Measurements from ENCODE around the gene GSK3A. TPM values are rescaled to one million over a fixed set of nuclear protein-coding genes. Genes with fewer than 3 reads are reported as not detected.
A peak's percentile ranks its signal among the peaks of the same experiment; 100 is the strongest.

The GSK3A gene
- total and polyA plus RNA-seq, 10 donors: 20.8 to 39.3 (median 28.7) TPM

DNA sequence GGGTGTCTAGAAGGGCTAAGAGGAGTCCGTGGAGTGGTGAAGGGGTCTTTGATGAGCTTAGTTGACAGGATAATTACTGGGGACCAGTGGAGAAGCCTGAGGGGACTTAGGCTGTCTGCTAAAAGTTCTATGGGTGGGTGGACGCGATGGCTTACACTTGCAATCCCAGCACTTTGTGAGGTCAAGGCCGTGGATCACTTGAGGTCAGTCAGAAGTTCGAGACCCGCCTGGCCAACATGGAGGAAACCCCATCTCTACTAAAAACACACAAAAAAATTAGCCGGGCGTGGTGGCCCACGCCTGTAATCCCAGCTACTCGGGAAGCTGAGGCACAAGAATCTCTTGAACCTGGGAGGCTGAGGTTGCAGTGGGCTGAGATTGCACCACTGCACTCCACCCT lies 2.8 kb upstream of the GSK3A start:
- WGBS, 5 donors: 74 to 87% (median 82%) methylated on average over 10 of the region's 10 CpGs
- TF ChIP-seq POLR2A (IDR thresholded peaks at IDR 0.05) (no peak), POLR2AphosphoS5 (IDR thresholded peaks at IDR 0.05) (no peak)
- TF ChIP-seq, protein P1, sequence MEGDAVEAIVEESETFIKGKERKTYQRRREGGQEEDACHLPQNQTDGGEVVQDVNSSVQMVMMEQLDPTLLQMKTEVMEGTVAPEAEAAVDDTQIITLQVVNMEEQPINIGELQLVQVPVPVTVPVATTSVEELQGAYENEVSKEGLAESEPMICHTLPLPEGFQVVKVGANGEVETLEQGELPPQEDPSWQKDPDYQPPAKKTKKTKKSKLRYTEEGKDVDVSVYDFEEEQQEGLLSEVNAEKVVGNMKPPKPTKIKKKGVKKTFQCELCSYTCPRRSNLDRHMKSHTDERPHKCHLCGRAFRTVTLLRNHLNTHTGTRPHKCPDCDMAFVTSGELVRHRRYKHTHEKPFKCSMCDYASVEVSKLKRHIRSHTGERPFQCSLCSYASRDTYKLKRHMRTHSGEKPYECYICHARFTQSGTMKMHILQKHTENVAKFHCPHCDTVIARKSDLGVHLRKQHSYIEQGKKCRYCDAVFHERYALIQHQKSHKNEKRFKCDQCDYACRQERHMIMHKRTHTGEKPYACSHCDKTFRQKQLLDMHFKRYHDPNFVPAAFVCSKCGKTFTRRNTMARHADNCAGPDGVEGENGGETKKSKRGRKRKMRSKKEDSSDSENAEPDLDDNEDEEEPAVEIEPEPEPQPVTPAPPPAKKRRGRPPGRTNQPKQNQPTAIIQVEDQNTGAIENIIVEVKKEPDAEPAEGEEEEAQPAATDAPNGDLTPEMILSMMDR (IDR thresholded peaks at IDR 0.05 in 8 of 11, conservative IDR thresholded peaks at IDR 0.05 in 3 of 11): no peak
- H3K9me3 ChIP-seq: no peaks in the 10 kb centered on the region
- DNase-seq: peak; percentile 78
- peak overlapping the region in 1 of 8 donors; percentile 93 for H3K4me3 ChIP-seq
- intact Hi-C loops (cut with DNase I; ENCODE audit: low total_unique reads): no loop called here
- H3K27ac ChIP-seq: peak overlapping the region in 7 of 8 donors; percentile 92 to 97 (median 94)
- H3K4me1 ChIP-seq: peaks cover 21 to 83% (median 61%) of the 10 kb centered on the region in 6 donors
- peaks cover 0 to 28% (median 17%) of the 10 kb centered on the region in 6 donors for H3K36me3 ChIP-seq
- no peaks in the 10 kb centered on the region for H3K27me3 ChIP-seq (replicated peaks in 1 of 7)

DNA sequence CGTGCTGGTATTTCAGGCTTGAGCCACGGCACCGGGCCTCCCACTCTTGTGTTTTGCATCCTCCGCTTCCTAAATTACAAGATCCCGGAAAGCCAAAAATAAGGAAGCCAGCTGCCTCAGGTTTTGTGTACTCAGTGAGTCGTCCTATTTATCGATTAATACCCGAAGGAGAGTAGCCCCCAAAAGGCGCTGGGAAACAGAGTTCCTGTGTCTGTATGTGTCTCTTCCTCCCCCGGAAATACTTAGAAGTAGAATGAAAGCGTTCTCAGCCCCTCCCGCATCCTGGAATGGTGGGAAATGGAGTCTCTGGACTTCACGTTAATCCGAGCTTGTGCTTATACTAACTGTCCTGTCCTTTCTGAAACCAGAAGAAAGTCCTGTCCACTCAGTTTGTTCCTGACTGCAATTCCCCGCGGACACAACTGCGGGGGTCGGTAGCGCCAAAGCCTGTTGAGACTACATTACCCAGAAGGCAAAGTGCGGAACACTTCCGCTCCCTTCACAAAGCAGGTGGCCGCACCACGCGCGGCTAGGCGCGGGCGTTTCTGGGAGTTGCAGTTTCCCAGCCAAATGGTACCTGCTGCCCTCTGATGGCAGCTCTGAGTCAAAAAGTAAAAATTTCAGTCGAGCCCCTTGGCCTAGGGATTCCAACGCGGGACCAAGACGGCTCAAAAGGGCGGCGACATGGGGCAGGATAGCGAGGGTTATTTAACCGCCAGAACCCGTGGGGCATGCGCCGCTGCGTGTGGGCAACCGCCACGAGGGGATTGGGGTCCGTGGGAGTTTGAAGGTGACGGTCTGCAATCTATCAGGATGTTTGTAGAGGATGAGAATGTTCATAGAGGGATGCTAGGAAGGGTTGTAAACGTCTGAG lies 2.2 kb upstream of the GSK3A start:
- intact Hi-C loops (cut with DNase I; ENCODE audit: low total_unique reads): no loop called here
- Histone ChIP-seq H3K36me3 (peaks cover 0 to 28% (median 17%) of the 10 kb centered on the region in 6 donors), H3K27ac (peak overlapping the region; percentile 84 to 97 (median 94)), H3K9me3 (no peaks in the 10 kb centered on the region), H3K4me1 (peaks cover 21 to 83% (median 61%) of the 10 kb centered on the region in 6 donors), H3K27me3 (replicated peaks in 1 of 7) (no peaks in the 10 kb centered on the region), H3K4me3 (peak overlapping the region; percentile 59 to 93 (median 69))
- TF ChIP-seq POLR2AphosphoS5 (IDR thresholded peaks at IDR 0.05) (peak; percentile 85 to 87 (median 87)), POLR2A (IDR thresholded peaks at IDR 0.05) (no peak)
- TF ChIP-seq, protein P1 (IDR thresholded peaks at IDR 0.05 in 8 of 11, conservative IDR thresholded peaks at IDR 0.05 in 3 of 11): peak; percentile 37 to 85 (median 69)
- 1 to 3% (median 2%) methylated on average over 30 to 45 of the region's 45 CpGs for WGBS, 5 donors
- peak; percentile 98 for DNase-seq

DNA sequence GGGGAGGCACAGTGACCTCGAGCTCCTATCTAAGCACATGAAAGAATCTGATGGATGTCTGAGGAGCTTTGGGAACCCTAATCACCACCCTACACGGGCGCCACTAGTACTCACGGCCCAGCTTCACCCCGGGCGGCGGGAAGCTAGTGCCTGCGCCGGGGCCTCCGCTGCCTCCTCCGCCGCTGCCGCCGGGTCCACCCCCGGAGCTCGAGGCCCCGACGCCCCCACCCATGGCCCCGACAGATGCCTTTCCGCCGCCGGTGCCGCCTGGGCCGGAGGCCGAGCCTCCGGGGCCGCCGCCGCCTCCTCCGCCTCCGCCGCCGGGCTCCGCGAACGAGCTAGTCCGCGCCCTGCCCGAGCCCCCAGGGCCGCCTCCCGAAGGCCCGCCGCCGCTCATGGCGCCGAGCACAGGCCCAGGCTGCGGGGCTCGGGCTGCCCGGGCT lies 312 bp downstream of the GSK3A start:
- H3K27me3 ChIP-seq (replicated peaks in 1 of 7): no peaks in the 10 kb centered on the region
- WGBS, 5 donors: 0 to 2% (median 1%) methylated on average over 14 to 49 of the region's 49 CpGs
- H3K4me1 ChIP-seq: peaks cover 21 to 79% (median 59%) of the 10 kb centered on the region in 6 donors
- peak in 1 of 3 donors; percentile 35 for TF ChIP-seq POLR2A (IDR thresholded peaks at IDR 0.05)
- TF ChIP-seq, protein P1 (IDR thresholded peaks at IDR 0.05 in 8 of 11, conservative IDR thresholded peaks at IDR 0.05 in 3 of 11): no peak
- no peak for DNase-seq
- intact Hi-C loops (cut with DNase I; ENCODE audit: low total_unique reads): no loop called here
- H3K9me3 ChIP-seq: no peaks in the 10 kb centered on the region
- H3K27ac ChIP-seq: peak overlapping the region; percentile 84 to 97 (median 94)
- peak overlapping the region; percentile 59 to 93 (median 71) for H3K4me3 ChIP-seq
- peaks cover 0 to 36% (median 9%) of the 10 kb centered on the region in 6 donors for H3K36me3 ChIP-seq

DNA sequence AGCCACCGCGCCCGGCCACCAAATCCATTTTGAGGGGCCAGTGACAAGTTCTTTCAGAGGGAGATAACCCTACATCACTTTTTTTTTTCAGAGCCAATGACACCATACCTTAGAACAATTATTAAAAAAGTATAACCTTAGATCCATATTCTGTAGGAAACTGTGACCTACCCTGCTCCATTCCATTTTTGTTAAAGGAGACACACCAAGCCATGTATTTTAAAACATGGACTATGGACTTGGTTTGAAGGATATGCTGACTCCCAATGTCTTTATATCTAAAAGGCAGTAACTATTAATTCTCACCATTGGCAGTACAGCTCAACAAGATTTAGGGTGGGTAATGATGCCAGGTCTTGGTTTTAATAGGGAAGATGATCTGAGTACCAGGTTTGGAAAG lies 1.1 kb downstream of the GSK3A start:
- no peaks in the 10 kb centered on the region for H3K9me3 ChIP-seq
- H3K27me3 ChIP-seq (replicated peaks in 1 of 7): no peaks in the 10 kb centered on the region
- peak overlapping the region in 4 of 8 donors; percentile 92 to 97 (median 94) for H3K27ac ChIP-seq
- no peak for DNase-seq
- TF ChIP-seq, protein P1 (IDR thresholded peaks at IDR 0.05 in 8 of 11, conservative IDR thresholded peaks at IDR 0.05 in 3 of 11): no peak
- TF ChIP-seq POLR2AphosphoS5 (IDR thresholded peaks at IDR 0.05) (no peak), POLR2A (IDR thresholded peaks at IDR 0.05) (no peak)
- WGBS, 5 donors: 92 to 100% (median 95%) methylated on average over 3 of the region's 3 CpGs
- H3K4me1 ChIP-seq: peaks cover 21 to 71% (median 54%) of the 10 kb centered on the region in 6 donors
- peak overlapping the region in 6 of 8 donors; percentile 59 to 93 (median 74) for H3K4me3 ChIP-seq
- intact Hi-C loops (cut with DNase I; ENCODE audit: low total_unique reads): no loop called here
- peaks cover 0 to 44% (median 17%) of the 10 kb centered on the region in 6 donors for H3K36me3 ChIP-seq
